OCI-LY7 (cell line): ENCODE measurements around the gene ITM2B. TPM values are rescaled to one million over a fixed set of nuclear protein-coding genes. Genes with fewer than 3 reads are reported as not detected.

ENCODE experiments used
- BruUV-seq: library from RNA; stranded (reverse); fragments of 400-500 nt; replicated peaks from 2 replicates; lab custom pipeline; 2021; lab: Mats Ljungman, UMichigan
- CTCF ChIA-PET: fragments of 300-600 bp; sonication (Branson Sonifier 250); formaldehyde crosslinking; loops from one replicate; lab custom pipeline; 2022; ENCODE audit warnings: antibody characterized with exemption; ENCODE audit not compliant: unreplicated experiment; lab: Charles Lee
- POLR2A ChIA-PET: fragments of 300-600 bp; sonication (Branson Sonifier 250); formaldehyde crosslinking; loops from one replicate; lab custom pipeline; 2022; ENCODE audit warnings: antibody characterized with exemption; lab: Charles Lee
- DNase-seq: peaks from one replicate; pipeline ENCODE4 v3.0.0-alpha.2; 2015; ENCODE audit warnings: low spot score
- H2AFZ ChIP-seq: fragments of 200-600 bp; sonication (generic), shearing (Covaris generic); 2 replicates; pipeline ENCODE4 v1.6.1; 2014; ENCODE audit warnings: mild to moderate bottlenecking, antibody characterized with exemption, low read length, moderate library complexity
- H3K27ac ChIP-seq: fragments of 200-600 bp; sonication (generic); 2 replicates; pipeline ENCODE4 v1.5.1; 2014; ENCODE audit warnings: mixed run types, low read depth, mild to moderate bottlenecking, moderate library complexity, low read length, inconsistent platforms; ENCODE audit not compliant: poor library complexity, severe bottlenecking
- H3K36me3 ChIP-seq: fragments of 200-600 bp; sonication (generic); 2 replicates; pipeline ENCODE4 v1.6.1; 2014; ENCODE audit warnings: mild to moderate bottlenecking, antibody characterized with exemption, low read length, moderate library complexity, mixed read lengths; ENCODE audit not compliant: insufficient read depth
- H3K4me1 ChIP-seq: fragments of 200-600 bp; sonication (generic); 2 replicates; pipeline ENCODE4 v1.5.1; 2014; ENCODE audit warnings: mild to moderate bottlenecking, low read length; ENCODE audit not compliant: insufficient read depth, poor library complexity, severe bottlenecking
- H3K4me2 ChIP-seq: fragments of 200-600 bp; sonication (generic); 2 replicates; pipeline ENCODE4 v1.6.1; 2014; ENCODE audit warnings: mild to moderate bottlenecking, low read length
- H3K4me3 ChIP-seq: fragments of 200-600 bp; sonication (generic); 2 replicates; pipeline ENCODE4 v1.5.1; 2014; ENCODE audit warnings: mild to moderate bottlenecking, low read depth, low read length; ENCODE audit not compliant: poor library complexity, severe bottlenecking
- H3K79me2 ChIP-seq: fragments of 200-600 bp; sonication (generic); 2 replicates; pipeline ENCODE4 v1.6.1; 2016; ENCODE audit warnings: low read depth, mild to moderate bottlenecking, low read length, moderate library complexity, mixed read lengths; ENCODE audit not compliant: insufficient read depth
- H3K9me2 ChIP-seq: fragments of 200-600 bp; sonication (generic); 2 replicates; pipeline ENCODE4 v1.6.1; 2016; ENCODE audit warnings: mild to moderate bottlenecking, low read length, mixed read lengths; ENCODE audit not compliant: insufficient read depth
- H3K9me3 ChIP-seq: fragments of 200-600 bp; sonication (generic); 2 replicates; pipeline ENCODE4 v1.6.1; 2014; ENCODE audit warnings: mild to moderate bottlenecking, mixed run types, low read length, mixed read lengths
- H4K20me1 ChIP-seq: fragments of 200-600 bp; sonication (generic); 2 replicates; pipeline ENCODE4 v1.6.1; 2014; ENCODE audit warnings: mild to moderate bottlenecking, antibody characterized with exemption, low read length, moderate library complexity, mixed read lengths; ENCODE audit not compliant: insufficient read depth
- CTCF ChIP-seq: fragments of 200-600 bp; sonication (generic); conservative IDR thresholded peaks from 2 replicates; pipeline ENCODE4 v1.5.1; 2014; ENCODE audit warnings: mild to moderate bottlenecking, antibody characterized with exemption, low read length, moderate library complexity, mixed read lengths
- EZH2phosphoT487 ChIP-seq: fragments of 200-600 bp; sonication (generic); IDR thresholded peaks from 2 replicates; pipeline ENCODE4 v1.6.1; 2018; ENCODE audit warnings: low read depth, borderline replicate concordance, mild to moderate bottlenecking, mixed run types, antibody characterized with exemption, low read length, moderate library complexity, mixed read lengths
- intact Hi-C: fragments of 100-400 bp; cut with micrococcal nuclease; formaldehyde crosslinking; loops from one replicate; pipeline ENCODE4 v1.10.0; 2022; ENCODE audit not compliant: unreplicated experiment
- total RNA-seq, 2 experiments: library from RNA; depleted of rRNA in 1 of 2; stranded (reverse); fragments of >200 nt in 1 of 2; shearing (Covaris generic) in 1 of 2; gene quantifications; 2 replicates each; pipeline ENCODE4 v1.2.3, GENCODE V29; 2014 to 2022

Gene ITM2B
- total RNA-seq, 2 experiments from 2014 or later: 14.7 to 43.3 TPM

- CTCF ChIA-PET: no interaction called here
- DNase-seq: no peak
- H3K9me3 ChIP-seq: no peaks in the 10 kb centered on the region
- no peaks in the 10 kb centered on the region for H4K20me1 ChIP-seq
- no peak overlapping the region for H2AFZ ChIP-seq
- peaks cover 21% of the 10 kb centered on the region for H3K36me3 ChIP-seq
- peaks cover 23% of the 10 kb centered on the region for H3K4me1 ChIP-seq
- intact Hi-C loops: no loop called here
- no peak overlapping the region for H3K4me2 ChIP-seq
- H3K4me3 ChIP-seq: no peak overlapping the region
- no peak overlapping the region for H3K27ac ChIP-seq
- H3K9me2 ChIP-seq: no peaks in the 10 kb centered on the region
- H3K79me2 ChIP-seq: no peaks in the 10 kb centered on the region
- TF ChIP-seq EZH2phosphoT487: no peak
- TF ChIP-seq CTCF: no peak
- POLR2A ChIA-PET: interaction anchor here (1.2 to 1.6 kb wide), 3 partner anchors 20 to 26 kb away, joined by 3 read pairs; no protein-coding TSS in a partner anchor
- BruUV-seq: no TSS peak
These were observed 33.1 kb downstream of the ITM2B start for GRCh38 chr13:48266150-48266549.

DNA sequence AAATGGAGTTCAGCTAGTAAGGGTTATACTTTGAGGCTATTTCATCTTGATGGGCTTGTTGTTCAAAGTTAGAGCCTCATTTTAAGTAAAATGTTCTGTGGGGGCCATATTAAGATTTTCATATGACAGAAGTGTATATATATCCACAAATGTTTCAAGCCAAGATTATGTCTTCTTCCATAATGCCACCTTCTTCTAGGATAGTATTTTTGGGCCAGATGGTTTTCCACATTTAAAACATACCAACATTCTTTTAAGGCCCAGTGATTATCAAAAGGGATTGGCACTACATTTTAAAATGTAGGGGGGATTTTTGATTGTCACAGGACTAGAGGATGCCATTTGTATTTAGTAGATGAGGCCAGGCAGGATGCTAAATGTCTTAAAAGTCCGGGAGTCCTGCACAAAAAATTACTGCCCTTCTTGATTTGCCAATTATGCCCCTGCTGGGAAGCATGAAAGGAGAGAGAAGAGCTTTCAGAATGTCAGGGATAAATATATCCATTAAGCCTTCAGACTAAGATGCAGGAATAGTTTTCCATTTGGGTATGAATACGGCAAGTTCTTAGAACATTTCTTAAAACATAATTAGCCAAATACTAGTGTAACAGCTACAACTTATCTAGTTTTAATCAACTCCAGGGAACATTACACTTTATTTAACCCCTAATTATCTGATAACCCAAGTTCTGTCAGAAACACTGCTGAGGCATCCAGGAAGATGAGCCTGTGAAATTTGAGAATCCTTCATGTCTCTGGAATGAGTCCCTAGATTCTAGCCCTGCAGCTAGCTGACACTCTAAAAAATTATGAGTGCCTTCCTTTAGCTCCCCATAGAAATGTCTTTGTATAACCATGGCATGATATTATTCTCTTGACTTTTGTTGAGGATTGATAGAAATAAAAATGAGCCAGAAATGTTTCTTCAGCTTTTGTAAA lies 34.0 kb downstream of the ITM2B start:
- Histone ChIP-seq H3K4me1 (peaks cover 23% of the 10 kb centered on the region), H3K79me2 (no peaks in the 10 kb centered on the region), H3K36me3 (peaks cover 15% of the 10 kb centered on the region), H3K9me3 (no peaks in the 10 kb centered on the region), H3K27ac (no peak overlapping the region), H3K4me2 (no peak overlapping the region), H3K9me2 (no peaks in the 10 kb centered on the region), H4K20me1 (no peaks in the 10 kb centered on the region), H2AFZ (no peak overlapping the region), H3K4me3 (no peak overlapping the region)
- intact Hi-C loops: no loop called here
- TF ChIP-seq EZH2phosphoT487 (no peak), CTCF (no peak)
- no peak for DNase-seq
- no TSS peak for BruUV-seq
- POLR2A ChIA-PET: interaction anchor here (0.6 to 1.6 kb wide), 5 partner anchors 23 to 445 kb away, joined by 3 read pairs; no protein-coding TSS in a partner anchor
- CTCF ChIA-PET: no interaction called here

DNA sequence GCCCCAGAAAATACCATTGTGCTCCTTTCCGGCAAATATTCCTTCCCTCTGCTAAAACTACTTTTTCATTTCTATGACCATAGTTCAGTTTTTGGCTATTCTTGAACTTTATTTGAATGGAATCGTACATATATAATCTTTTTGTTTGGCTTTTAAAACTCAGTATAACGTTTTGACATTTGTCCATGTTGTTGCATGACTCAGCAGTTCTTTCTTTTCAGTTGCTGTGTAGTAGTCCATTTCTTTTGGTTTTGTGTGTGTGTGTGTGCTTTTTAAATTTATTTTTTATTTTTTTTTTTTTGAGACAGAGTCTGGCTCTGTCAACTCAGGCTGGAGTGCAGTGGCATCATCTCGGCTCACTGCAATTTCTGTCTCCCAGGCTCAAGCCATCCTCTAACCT lies 35.0 kb downstream of the ITM2B start:
- H3K4me3 ChIP-seq: no peak overlapping the region
- no peak for DNase-seq
- no TSS peak for BruUV-seq
- H4K20me1 ChIP-seq: no peaks in the 10 kb centered on the region
- H3K4me2 ChIP-seq: no peak overlapping the region
- no peaks in the 10 kb centered on the region for H3K9me3 ChIP-seq
- H3K79me2 ChIP-seq: no peaks in the 10 kb centered on the region
- TF ChIP-seq EZH2phosphoT487 (no peak), CTCF (no peak)
- peaks cover 23% of the 10 kb centered on the region for H3K4me1 ChIP-seq
- H3K9me2 ChIP-seq: no peaks in the 10 kb centered on the region
- no peak overlapping the region for H2AFZ ChIP-seq
- ChIA-PET CTCF (no interaction called here), POLR2A (interaction anchor here (0.9 kb wide), 1 partner anchor 30 kb away, joined by 3 read pairs; no protein-coding TSS in a partner anchor)
- no peak overlapping the region for H3K27ac ChIP-seq
- intact Hi-C loops: no loop called here
- H3K36me3 ChIP-seq: peaks cover 4% of the 10 kb centered on the region
